ENCODE measurements around the gene PROX2. TPM values are rescaled to one million over a fixed set of nuclear protein-coding genes. Genes with fewer than 3 reads are reported as not detected.

The PROX2 gene
- total RNA-seq, 4 donors from 2014 or later: not detected

GRCh38 chr14:74896400-74896799, 20.5 kb upstream of the PROX2 start:
- Histone ChIP-seq H3K4me3 (no peak overlapping the region), H3K27me3 (no peaks in the 10 kb centered on the region), H3K4me1 (peaks cover 0 to 4% (median 0%) of the 10 kb centered on the region in 4 donors), H3K27ac (no peak overlapping the region), H3K9me3 (no peaks in the 10 kb centered on the region), H3K36me3 (peaks cover 0 to 100% (median 0%) of the 10 kb centered on the region in 3 donors)
- DNase-seq: no peak
- TF ChIP-seq POLR2A (IDR thresholded peaks at IDR 0.05) (no peak), CTCF (IDR thresholded peaks at IDR 0.05) (no peak)

- peaks cover 0 to 4% (median 2%) of the 10 kb centered on the region in 4 donors for H3K4me1 ChIP-seq
- H3K27me3 ChIP-seq: no peaks in the 10 kb centered on the region
- no peak for DNase-seq
- no peaks in the 10 kb centered on the region for H3K9me3 ChIP-seq
- peak overlapping the region in 1 of 4 donors; percentile 52 for H3K27ac ChIP-seq
- TF ChIP-seq CTCF (IDR thresholded peaks at IDR 0.05) (no peak), POLR2A (IDR thresholded peaks at IDR 0.05) (no peak)
- peak overlapping the region in 1 of 4 donors; percentile 6 for H3K4me3 ChIP-seq
- peaks cover 0 to 96% (median 0%) of the 10 kb centered on the region in 3 donors for H3K36me3 ChIP-seq
Observed at GRCh38 chr14:74893614-74894091, 17.7 kb upstream of the PROX2 start.

DNA sequence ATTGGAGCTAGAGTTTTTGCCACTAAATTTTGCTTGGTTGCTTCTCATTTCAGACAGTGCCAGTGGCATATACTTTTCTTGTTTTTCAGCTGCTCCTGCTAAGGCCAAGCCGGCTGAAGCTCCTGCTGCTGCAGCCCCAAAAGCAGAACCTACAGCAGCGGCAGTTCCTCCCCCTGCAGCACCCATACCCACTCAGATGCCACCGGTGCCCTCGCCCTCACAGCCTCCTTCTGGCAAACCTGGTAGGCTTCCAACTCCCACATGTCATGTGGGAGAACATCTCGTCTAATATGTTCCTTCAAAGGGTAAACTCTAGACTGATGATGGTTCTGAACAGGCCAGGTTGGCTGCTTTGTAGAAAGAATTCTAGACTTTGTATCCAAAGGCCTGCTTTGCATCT, 16.8 kb upstream of the PROX2 start:
- peaks cover 0 to 13% (median 2%) of the 10 kb centered on the region in 4 donors for H3K4me1 ChIP-seq
- H3K36me3 ChIP-seq: peaks cover 0 to 86% (median 0%) of the 10 kb centered on the region in 3 donors
- TF ChIP-seq CTCF (IDR thresholded peaks at IDR 0.05): no peak
- H3K4me3 ChIP-seq: no peak overlapping the region
- peak in 1 of 3 donors; percentile 44 for DNase-seq
- H3K27me3 ChIP-seq: no peaks in the 10 kb centered on the region
- no peaks in the 10 kb centered on the region for H3K9me3 ChIP-seq
- H3K27ac ChIP-seq: peak overlapping the region in 1 of 4 donors; percentile 20

DNA sequence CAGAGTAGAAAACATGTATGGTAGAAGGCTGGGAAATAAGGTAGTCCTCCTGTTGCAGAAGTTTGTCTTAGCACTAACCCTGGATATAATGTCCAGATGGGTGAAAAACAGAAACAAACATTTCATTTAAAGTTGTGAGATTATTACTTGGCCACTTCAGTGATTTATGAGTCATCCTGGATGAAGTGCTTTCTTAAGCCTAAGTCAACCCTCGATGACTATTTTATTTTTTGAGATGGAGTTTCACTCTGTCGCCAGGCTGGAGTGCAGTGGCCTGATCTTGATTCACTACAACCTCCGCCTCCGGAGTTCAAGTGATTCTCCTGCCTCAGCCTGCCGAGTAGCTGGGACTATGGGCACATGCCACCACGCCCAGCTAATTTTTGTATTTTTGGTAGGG, 15.9 kb upstream of the PROX2 start:
- H3K9me3 ChIP-seq: no peaks in the 10 kb centered on the region
- peaks cover 0 to 20% (median 2%) of the 10 kb centered on the region in 4 donors for H3K4me1 ChIP-seq
- no peak overlapping the region for H3K4me3 ChIP-seq
- no peaks in the 10 kb centered on the region for H3K27me3 ChIP-seq
- TF ChIP-seq POLR2A (IDR thresholded peaks at IDR 0.05): no peak
- no peak for TF ChIP-seq CTCF (IDR thresholded peaks at IDR 0.05)
- peaks cover 0 to 78% (median 0%) of the 10 kb centered on the region in 3 donors for H3K36me3 ChIP-seq
- H3K27ac ChIP-seq: no peak overlapping the region
- DNase-seq: no peak

GRCh38 chr14:74890262-74890661, 14.3 kb upstream of the PROX2 start:
- Histone ChIP-seq H3K4me1 (peaks cover 0 to 36% (median 2%) of the 10 kb centered on the region in 4 donors), H3K27ac (no peak overlapping the region), H3K27me3 (no peaks in the 10 kb centered on the region), H3K9me3 (no peaks in the 10 kb centered on the region), H3K4me3 (no peak overlapping the region), H3K36me3 (peaks cover 0 to 74% (median 0%) of the 10 kb centered on the region in 3 donors)
- TF ChIP-seq CTCF (IDR thresholded peaks at IDR 0.05) (no peak), POLR2A (IDR thresholded peaks at IDR 0.05) (no peak)
- DNase-seq: no peak
